Activated T-helper 1 cell treated with anti-CD3 and anti-CD28 coated beads, Interleukin-12 subunit alpha, Interleukin-12 subunit beta, Interleukin-2, Interleukin-4 antibody, amounts not matched to agents 30 ng/mL and 10 ng/mL and 1 ng/mL, durations not matched to agents 14 hours and 24 hours and 36 hours (primary cell): ENCODE measurements around the gene SUGCT. TPM values are rescaled to one million over a fixed set of nuclear protein-coding genes. Genes with fewer than 3 reads are reported as not detected.

Source experiments
- DNase-seq: peaks from one replicate; pipeline ENCODE4 v3.0.0; 2021; ENCODE audit warnings: low spot score
- H3K27ac Mint-ChIP-seq: one replicate; pipeline ENCODE4 v1.8.0; 2021; ENCODE audit warnings: mild to moderate bottlenecking, mixed read lengths
- H3K27me3 Mint-ChIP-seq: one replicate; pipeline ENCODE4 v1.8.0; 2022; ENCODE audit warnings: mild to moderate bottlenecking, moderate library complexity, mixed read lengths; ENCODE audit not compliant: insufficient read depth
- H3K36me3 Mint-ChIP-seq: one replicate; pipeline ENCODE4 v1.8.0; 2021; ENCODE audit warnings: low read depth, mixed read lengths
- H3K4me1 Mint-ChIP-seq: one replicate; pipeline ENCODE4 v1.8.0; 2021; ENCODE audit warnings: low read depth, mixed read lengths
- H3K4me3 Mint-ChIP-seq: one replicate; pipeline ENCODE4 v1.8.0; 2021; ENCODE audit warnings: mild to moderate bottlenecking, moderate library complexity, mixed read lengths
- H3K9me3 Mint-ChIP-seq: one replicate; pipeline ENCODE4 v1.8.0; 2021; ENCODE audit warnings: mixed read lengths
- intact Hi-C: fragments of 100-400 bp; cut with micrococcal nuclease; formaldehyde crosslinking; loops from one replicate; pipeline ENCODE4 v1.15.1; 2024
- total RNA-seq: library from RNA; stranded (reverse); gene quantifications from 2 replicates; pipeline ENCODE4 v1.2.3, GENCODE V29; 2022

The SUGCT gene
- total RNA-seq, 1 donor from 2014 or later, result not detected

- Mint-ChIP-seq H3K4me1 (no peaks in the 10 kb centered on the region), H3K9me3 (no peaks in the 10 kb centered on the region), H3K36me3 (no peaks in the 10 kb centered on the region), H3K4me3 (no peak overlapping the region), H3K27me3 (no peaks in the 10 kb centered on the region), H3K27ac (no peak overlapping the region)
- intact Hi-C loops, result no loop called here
- DNase-seq, result no peak
These were observed 663.8 kb downstream of the SUGCT start for GRCh38 chr7:40798613-40799012.

GRCh38 chr7:40799493-40800403 lies 664.9 kb downstream of the SUGCT start:
- intact Hi-C loops, result no loop called here
- DNase-seq, result no peak
- H3K4me1 Mint-ChIP-seq, result no peaks in the 10 kb centered on the region
- no peaks in the 10 kb centered on the region for H3K36me3 Mint-ChIP-seq
- H3K4me3 Mint-ChIP-seq, result no peak overlapping the region
- H3K27ac Mint-ChIP-seq, result no peak overlapping the region
- H3K27me3 Mint-ChIP-seq, result no peaks in the 10 kb centered on the region
- no peaks in the 10 kb centered on the region for H3K9me3 Mint-ChIP-seq

GRCh38 chr7:40800771-40801170 lies 666.0 kb downstream of the SUGCT start:
- Mint-ChIP-seq H3K27me3 (no peaks in the 10 kb centered on the region), H3K27ac (no peak overlapping the region), H3K4me3 (no peak overlapping the region), H3K4me1 (no peaks in the 10 kb centered on the region), H3K9me3 (no peaks in the 10 kb centered on the region), H3K36me3 (no peaks in the 10 kb centered on the region)
- no peak for DNase-seq
- intact Hi-C loops, result no loop called here

- no peak overlapping the region for H3K4me3 Mint-ChIP-seq
- no peak overlapping the region for H3K27ac Mint-ChIP-seq
- H3K36me3 Mint-ChIP-seq, result no peaks in the 10 kb centered on the region
- H3K27me3 Mint-ChIP-seq, result no peaks in the 10 kb centered on the region
- DNase-seq, result no peak
- intact Hi-C loops, result no loop called here
- H3K4me1 Mint-ChIP-seq, result no peaks in the 10 kb centered on the region
- no peaks in the 10 kb centered on the region for H3K9me3 Mint-ChIP-seq
These were observed 667.7 kb downstream of the SUGCT start for GRCh38 chr7:40802497-40802896.

GRCh38 chr7:40804477-40805215 lies 669.8 kb downstream of the SUGCT start:
- intact Hi-C loops, result no loop called here
- DNase-seq, result no peak
- no peaks in the 10 kb centered on the region for H3K9me3 Mint-ChIP-seq
- no peak overlapping the region for H3K4me3 Mint-ChIP-seq
- no peaks in the 10 kb centered on the region for H3K36me3 Mint-ChIP-seq
- H3K27me3 Mint-ChIP-seq, result no peaks in the 10 kb centered on the region
- no peaks in the 10 kb centered on the region for H3K4me1 Mint-ChIP-seq
- H3K27ac Mint-ChIP-seq, result no peak overlapping the region

- no peaks in the 10 kb centered on the region for H3K4me1 Mint-ChIP-seq
- H3K27ac Mint-ChIP-seq, result no peak overlapping the region
- H3K27me3 Mint-ChIP-seq, result no peaks in the 10 kb centered on the region
- H3K9me3 Mint-ChIP-seq, result no peaks in the 10 kb centered on the region
- H3K36me3 Mint-ChIP-seq, result no peaks in the 10 kb centered on the region
- DNase-seq, result no peak
- intact Hi-C loops, result no loop called here
- H3K4me3 Mint-ChIP-seq, result no peak overlapping the region
These were observed 670.6 kb downstream of the SUGCT start for GRCh38 chr7:40805361-40805760.

GRCh38 chr7:40808378-40808942 lies 673.7 kb downstream of the SUGCT start:
- H3K27me3 Mint-ChIP-seq, result no peaks in the 10 kb centered on the region
- DNase-seq, result no peak
- H3K36me3 Mint-ChIP-seq, result no peaks in the 10 kb centered on the region
- no peaks in the 10 kb centered on the region for H3K4me1 Mint-ChIP-seq
- H3K9me3 Mint-ChIP-seq, result peaks cover 18% of the 10 kb centered on the region
- H3K4me3 Mint-ChIP-seq, result no peak overlapping the region
- intact Hi-C loops, result no loop called here
- H3K27ac Mint-ChIP-seq, result no peak overlapping the region

GRCh38 chr7:40810274-40810673 lies 675.5 kb downstream of the SUGCT start:
- no peaks in the 10 kb centered on the region for H3K27me3 Mint-ChIP-seq
- no peak for DNase-seq
- no peaks in the 10 kb centered on the region for H3K36me3 Mint-ChIP-seq
- peaks cover 18% of the 10 kb centered on the region for H3K9me3 Mint-ChIP-seq
- no peaks in the 10 kb centered on the region for H3K4me1 Mint-ChIP-seq
- H3K4me3 Mint-ChIP-seq, result no peak overlapping the region
- no peak overlapping the region for H3K27ac Mint-ChIP-seq
- intact Hi-C loops, result no loop called here

- no peak overlapping the region for H3K27ac Mint-ChIP-seq
- no peaks in the 10 kb centered on the region for H3K27me3 Mint-ChIP-seq
- no peaks in the 10 kb centered on the region for H3K4me1 Mint-ChIP-seq
- H3K4me3 Mint-ChIP-seq, result no peak overlapping the region
- DNase-seq, result no peak
- H3K9me3 Mint-ChIP-seq, result peaks cover 18% of the 10 kb centered on the region
- intact Hi-C loops, result no loop called here
- H3K36me3 Mint-ChIP-seq, result no peaks in the 10 kb centered on the region
These were observed 676.9 kb downstream of the SUGCT start for GRCh38 chr7:40811666-40812065.

GRCh38 chr7:40815022-40815421 lies 680.2 kb downstream of the SUGCT start:
- Mint-ChIP-seq H3K4me3 (no peak overlapping the region), H3K27ac (no peak overlapping the region), H3K27me3 (no peaks in the 10 kb centered on the region), H3K36me3 (no peaks in the 10 kb centered on the region), H3K4me1 (no peaks in the 10 kb centered on the region), H3K9me3 (peaks cover 18% of the 10 kb centered on the region)
- intact Hi-C loops, result no loop called here
- no peak for DNase-seq

GRCh38 chr7:40815512-40815911 lies 680.7 kb downstream of the SUGCT start:
- Mint-ChIP-seq H3K9me3 (peaks cover 18% of the 10 kb centered on the region), H3K36me3 (no peaks in the 10 kb centered on the region), H3K4me1 (no peaks in the 10 kb centered on the region), H3K27me3 (no peaks in the 10 kb centered on the region), H3K4me3 (no peak overlapping the region), H3K27ac (no peak overlapping the region)
- intact Hi-C loops, result no loop called here
- DNase-seq, result no peak

GRCh38 chr7:40822861-40823260 lies 688.1 kb downstream of the SUGCT start:
- no peaks in the 10 kb centered on the region for H3K36me3 Mint-ChIP-seq
- no peak for DNase-seq
- intact Hi-C loops, result no loop called here
- no peaks in the 10 kb centered on the region for H3K4me1 Mint-ChIP-seq
- no peaks in the 10 kb centered on the region for H3K27me3 Mint-ChIP-seq
- H3K27ac Mint-ChIP-seq, result no peak overlapping the region
- H3K4me3 Mint-ChIP-seq, result no peak overlapping the region
- peaks cover 4% of the 10 kb centered on the region for H3K9me3 Mint-ChIP-seq

- no peak overlapping the region for H3K4me3 Mint-ChIP-seq
- H3K9me3 Mint-ChIP-seq, result peaks cover 4% of the 10 kb centered on the region
- H3K4me1 Mint-ChIP-seq, result no peaks in the 10 kb centered on the region
- no peak for DNase-seq
- intact Hi-C loops, result no loop called here
- H3K27ac Mint-ChIP-seq, result no peak overlapping the region
- no peaks in the 10 kb centered on the region for H3K36me3 Mint-ChIP-seq
- no peaks in the 10 kb centered on the region for H3K27me3 Mint-ChIP-seq
These were observed 689.7 kb downstream of the SUGCT start for GRCh38 chr7:40824461-40824860.
